ENCODE results near the gene SH3GL3.

- TF ChIP-seq POLR2A (IDR thresholded peaks at IDR 0.05; ENCODE audit: low read length), result no peak
- no peak for TF ChIP-seq GATA1 (IDR thresholded peaks at IDR 0.05; ENCODE audit: low read depth, low read length)
Measured at GRCh38 chr15:83656192-83656591, 209.1 kb downstream of the SH3GL3 start.
